NCI-H526 treated with DMSO at 0.1 percent for 48 hours (cell line): ENCODE results near the gene CNST.
"Not testable (repeated sequence)": the region's sequence is repeated elsewhere in the genome, so short reads cannot be mapped to it uniquely, and the experiment has no call there.

Experiments
- DNase-seq: peaks from one replicate; lab custom pipeline; 2025; lab: John Stamatoyannopoulos, UW

The CNST gene

DNA sequence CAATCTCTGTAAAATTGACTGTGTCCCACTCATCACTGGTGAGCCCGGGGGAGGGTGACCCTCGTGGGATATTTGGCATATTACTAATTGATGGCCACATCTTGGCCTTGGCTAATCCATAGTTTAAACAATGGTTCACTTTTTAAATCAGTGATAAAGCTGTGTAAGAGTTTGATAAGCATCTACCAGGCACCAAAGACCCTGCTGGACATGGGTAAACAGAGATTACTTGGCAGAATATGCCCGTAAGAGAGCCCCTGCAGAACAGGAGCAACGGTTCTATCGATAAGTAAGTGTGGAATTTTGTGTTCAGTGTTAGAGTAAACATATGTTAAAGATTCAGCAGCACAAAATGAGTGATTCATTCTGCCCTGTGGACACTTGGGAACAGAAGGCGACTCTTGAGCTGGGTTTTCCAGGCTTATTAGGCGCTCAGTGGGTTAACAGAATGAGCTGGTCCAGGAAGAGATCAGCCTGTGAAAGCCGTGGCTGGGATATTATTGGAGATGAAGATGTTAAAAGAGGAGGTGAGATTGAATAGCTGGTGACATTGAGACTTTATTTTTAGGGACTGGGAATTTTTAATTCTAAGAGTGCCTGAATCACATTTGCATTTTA lies 55.9 kb downstream of the CNST start:
- DNase-seq, result no peak

GRCh38 chr1:246624091-246624490 lies 57.8 kb downstream of the CNST start:
- DNase-seq, result no peak

- no peak for DNase-seq
Measured at GRCh38 chr1:246629030-246629429, 62.8 kb downstream of the CNST start.

- no peak for DNase-seq
Measured at GRCh38 chr1:246629976-246630375, 63.7 kb downstream of the CNST start.

DNA sequence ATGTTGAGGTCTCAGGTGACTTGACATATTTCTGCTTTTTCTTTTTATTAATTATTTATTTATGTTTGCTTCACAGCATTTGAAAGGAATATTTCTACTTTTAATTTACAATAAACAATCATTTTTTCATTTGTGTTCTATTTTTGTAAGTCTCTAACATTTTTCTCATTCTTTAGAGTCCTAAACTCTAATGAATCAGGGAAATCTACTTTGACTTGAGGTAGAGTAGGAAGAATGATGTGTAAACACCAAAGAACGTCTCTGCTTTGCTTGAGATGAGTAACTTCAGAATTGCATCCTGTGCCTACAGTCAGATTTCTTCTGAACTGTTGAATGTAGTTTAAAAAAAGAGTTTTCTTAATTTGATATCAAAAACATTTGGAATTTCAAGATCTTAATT lies 65.2 kb downstream of the CNST start:
- DNase-seq, result no peak

- no peak for DNase-seq
Measured at GRCh38 chr1:246632281-246633168, 66.3 kb downstream of the CNST start.

DNA sequence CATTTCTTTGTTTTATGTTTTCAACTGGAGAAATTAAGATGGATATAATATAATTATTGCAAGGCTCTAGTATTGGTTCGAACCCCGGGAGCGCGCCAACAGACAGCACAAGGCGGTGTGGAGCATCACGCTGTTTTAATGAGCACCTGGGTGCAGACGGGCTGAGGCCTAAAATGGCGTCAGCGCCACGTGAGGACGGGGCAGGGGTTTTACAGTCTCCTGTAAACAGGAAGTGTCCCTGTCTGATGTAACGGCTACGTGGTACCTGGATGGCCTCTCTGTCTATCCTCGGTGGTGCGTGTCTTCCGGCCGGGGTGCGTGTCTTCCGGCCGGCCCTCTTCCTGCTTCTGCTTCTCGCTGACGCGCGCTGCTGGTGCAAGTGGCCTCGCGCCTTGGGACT lies 68.4 kb downstream of the CNST start:
- DNase-seq, result not testable (repeated sequence)

DNA sequence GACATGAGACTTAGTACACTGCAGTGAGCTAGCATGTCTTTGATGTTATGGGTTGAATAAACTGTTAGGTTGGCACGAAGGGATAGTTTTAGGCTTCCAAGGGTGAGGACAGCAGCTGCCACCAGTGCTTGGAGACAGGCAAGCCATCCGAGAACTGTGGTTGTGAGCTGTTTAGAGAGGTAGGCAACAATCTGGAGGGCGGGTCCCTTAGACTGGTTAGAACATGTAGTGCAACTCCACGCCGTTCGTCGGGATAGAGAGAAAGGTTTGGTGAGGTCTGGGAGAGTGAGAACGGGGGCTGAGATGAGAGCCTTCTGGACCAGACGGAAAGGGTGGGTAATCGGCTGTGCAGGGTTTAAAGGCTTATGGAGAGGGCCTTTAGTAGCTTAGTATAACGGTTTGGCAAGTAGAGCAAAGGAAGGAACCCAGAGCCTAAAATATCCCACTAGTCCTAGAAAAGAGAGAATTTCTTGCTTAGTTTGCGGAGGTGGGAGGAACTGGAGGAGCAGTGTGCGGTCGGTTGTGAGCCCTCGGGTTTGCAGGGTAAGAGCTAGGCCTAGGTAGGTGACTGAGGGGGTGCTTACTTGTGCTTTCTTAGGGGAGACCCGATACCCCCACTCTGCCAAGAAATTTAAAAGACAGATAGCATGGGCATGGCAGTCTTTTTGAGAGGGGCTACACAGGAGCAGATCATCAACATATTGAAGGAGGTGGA lies 72.8 kb downstream of the CNST start:
- DNase-seq, result no peak

DNA sequence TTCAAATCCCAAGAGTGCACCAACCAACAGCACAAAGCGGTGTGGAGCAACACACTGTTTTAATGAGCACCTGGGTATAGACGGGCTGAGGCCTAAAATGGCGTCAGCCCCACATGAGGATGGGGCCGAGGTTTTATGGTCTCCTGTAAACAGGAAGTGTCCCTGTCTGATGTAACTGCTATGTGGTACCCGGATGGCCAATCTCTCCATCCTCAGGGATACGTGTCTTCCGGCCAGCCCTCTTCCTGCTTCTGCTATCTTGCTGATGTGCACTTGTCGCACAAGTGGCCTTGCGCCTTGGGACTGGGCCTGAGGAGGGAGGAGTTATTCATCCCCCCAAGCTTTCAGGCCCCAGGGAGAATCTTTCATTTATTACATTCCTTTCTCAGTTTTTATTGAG lies 73.5 kb downstream of the CNST start:
- no peak for DNase-seq

DNA sequence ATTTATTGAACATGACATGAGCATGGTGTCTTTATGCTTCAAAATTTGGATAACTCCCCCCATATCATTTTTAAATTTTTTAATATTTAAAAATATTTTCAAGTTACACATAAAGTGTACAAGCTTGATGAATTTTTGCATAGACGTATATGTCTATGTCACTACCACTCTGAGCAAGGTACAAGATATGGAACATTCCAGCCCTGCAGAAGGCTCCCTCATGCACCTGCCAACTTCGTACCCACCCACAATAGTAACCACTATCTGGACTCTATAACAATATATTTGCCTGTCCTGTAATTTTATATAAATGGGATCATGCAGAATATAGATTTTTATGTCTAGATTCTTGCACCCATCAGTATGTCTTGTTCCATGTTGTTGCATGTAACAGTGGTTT lies 74.5 kb downstream of the CNST start:
- no peak for DNase-seq

DNA sequence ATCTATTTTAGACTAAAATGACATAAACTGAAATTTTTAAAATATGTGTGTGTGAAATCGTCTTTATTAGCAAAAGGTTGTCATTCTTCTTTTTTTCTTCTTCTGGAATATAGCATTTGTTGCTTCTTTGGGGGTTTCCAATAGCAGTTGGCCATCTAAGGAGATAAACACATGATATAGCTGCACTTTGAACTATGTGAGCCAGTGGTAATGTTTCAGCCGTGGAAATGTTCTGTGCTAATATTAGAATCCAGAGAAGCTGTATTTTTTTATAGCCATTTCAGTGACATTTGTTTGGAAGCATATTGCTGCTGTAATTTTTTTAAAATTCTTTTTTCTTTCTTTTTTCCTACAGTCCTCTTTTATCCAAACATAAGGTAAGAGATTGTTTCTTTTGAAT lies 75.1 kb downstream of the CNST start:
- DNase-seq, result no peak

DNA sequence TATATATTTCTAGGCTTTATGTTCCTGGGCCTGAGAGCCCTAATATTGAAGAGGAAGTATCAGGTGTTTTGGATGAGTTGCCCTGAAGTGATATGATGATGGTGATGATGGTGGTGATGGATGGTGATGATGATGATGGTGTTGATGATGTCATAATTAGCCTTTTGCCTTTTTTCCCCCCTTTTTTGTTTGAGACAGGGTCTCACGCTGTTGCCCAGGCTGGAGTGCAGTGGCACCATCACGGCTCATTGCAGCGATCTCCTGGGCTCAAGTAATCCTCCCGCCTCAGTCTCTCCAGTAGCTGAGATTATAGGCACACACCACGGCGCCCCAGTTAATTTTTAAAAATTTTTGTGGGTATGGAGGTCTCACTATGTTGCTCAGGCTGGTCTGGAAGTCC lies 76.5 kb downstream of the CNST start:
- no peak for DNase-seq

DNA sequence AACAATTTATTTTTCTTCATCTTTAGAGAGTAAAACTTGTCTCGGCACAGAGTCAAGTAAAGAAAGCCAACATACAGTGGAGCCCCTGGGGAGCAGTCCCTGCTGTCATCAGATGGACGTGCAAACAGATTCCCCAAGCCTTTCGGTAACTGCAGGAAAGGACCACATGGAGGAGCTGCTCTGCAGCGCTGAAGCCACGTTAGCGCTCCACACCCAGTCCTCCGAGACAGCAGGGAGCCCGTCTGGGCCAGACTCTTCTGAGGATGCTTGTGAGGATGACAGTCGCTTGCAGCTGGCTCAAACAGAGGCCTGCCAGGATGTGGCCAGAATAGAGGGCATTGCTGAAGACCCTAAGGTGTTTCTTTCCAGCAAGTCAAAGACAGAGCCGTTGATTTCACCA lies 80.9 kb downstream of the CNST start:
- no peak for DNase-seq

GRCh38 chr1:246647513-246647912 lies 81.3 kb downstream of the CNST start:
- no peak for DNase-seq

DNA sequence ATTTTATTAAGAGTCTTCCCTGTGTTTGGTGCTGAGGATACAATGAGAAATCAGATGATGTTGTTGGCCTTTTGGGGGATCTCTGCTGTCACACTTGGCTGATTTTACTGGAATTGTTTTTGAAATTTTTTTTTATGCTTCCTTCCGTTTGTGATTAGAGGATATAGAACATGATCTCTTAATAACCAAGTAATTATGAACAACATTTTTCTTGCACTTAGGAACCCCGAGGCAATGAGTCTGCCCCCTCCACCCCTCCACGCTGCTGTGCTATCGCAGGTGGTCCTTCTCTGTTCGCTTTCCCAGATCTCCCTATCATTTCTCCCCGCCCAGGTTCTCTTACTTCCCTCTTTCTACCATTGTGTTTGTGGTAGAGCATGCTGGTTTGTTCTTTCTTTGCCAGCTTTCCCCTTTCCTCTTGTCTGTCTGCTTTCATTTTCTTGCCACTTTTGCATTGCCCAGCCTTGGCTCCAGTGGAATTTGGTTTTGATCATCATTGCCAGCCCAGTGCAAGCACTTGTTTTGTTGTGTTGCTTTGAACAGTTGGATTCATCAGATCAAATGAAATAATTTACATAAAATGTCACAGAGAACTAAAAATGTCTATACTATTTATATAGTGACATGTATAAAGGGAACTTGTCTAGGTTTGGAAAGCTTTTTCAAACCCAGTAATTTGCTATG lies 84.9 kb downstream of the CNST start:
- DNase-seq, result no peak

- DNase-seq, result no peak
Measured at GRCh38 chr1:246658567-246658966, 92.3 kb downstream of the CNST start.

- DNase-seq, result no peak
Measured at GRCh38 chr1:246659594-246660140, 93.4 kb downstream of the CNST start.

DNA sequence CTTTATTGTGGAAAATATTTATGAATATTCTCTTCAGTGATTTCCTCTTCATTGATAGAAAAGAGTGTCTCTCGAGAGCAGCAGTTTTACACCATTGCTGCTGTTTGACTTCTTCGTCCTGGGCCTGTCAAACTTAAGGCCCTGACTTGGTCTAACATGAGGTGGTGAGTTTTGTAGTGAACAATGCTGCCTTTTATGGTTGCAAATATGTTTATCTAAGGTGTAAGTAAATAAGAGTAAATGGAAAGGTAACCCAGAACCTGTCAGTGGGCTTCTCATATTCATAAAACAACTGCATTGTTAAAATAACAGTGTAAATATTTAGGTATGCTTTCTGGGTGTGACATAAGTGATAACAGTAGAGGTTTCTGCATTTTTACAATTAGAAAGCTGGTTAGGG lies 95.2 kb downstream of the CNST start:
- DNase-seq, result no peak

GRCh38 chr1:246667773-246668172 lies 101.5 kb downstream of the CNST start:
- no peak for DNase-seq

- no peak for DNase-seq
Measured at GRCh38 chr1:246669659-246670058, 103.4 kb downstream of the CNST start.

GRCh38 chr1:246674049-246674448 lies 107.8 kb downstream of the CNST start:
- no peak for DNase-seq

DNA sequence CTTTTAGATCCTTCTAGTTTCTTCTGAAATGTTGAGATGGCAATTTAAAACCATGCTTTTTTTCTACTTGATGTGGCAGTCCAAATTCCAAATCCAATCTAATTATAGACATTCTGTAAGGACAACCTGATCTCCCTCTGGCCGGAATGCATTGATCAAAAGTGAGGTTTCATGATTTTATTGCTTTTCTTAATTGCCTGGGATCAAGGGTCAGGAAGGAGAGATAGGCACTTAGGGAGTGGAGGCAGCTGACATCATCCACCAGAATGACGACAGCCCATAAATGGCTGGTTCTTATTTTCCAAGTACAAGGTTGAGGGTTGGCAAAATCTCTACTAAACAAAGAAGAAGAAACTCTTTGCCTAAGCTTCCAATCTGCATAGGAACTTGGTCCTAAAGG lies 111.6 kb downstream of the CNST start:
- DNase-seq, result no peak
